Measurements from ENCODE around the gene MUSK. TPM values are rescaled to one million over a fixed set of nuclear protein-coding genes. Genes with fewer than 3 reads are reported as not detected.
"Not testable (repeated sequence)": the region's sequence is repeated elsewhere in the genome, so short reads cannot be mapped to it uniquely, and the experiment has no call there.

Gene MUSK
- total RNA-seq, 1 donor from 2014 or later = not detected

- no peaks in the 10 kb centered on the region for H3K27me3 ChIP-seq (ENCODE audit: control insufficient read depth, insufficient read depth, low read length)
- no peak overlapping the region for H3K4me3 ChIP-seq (ENCODE audit: low read depth, low read length)
- no peak for DNase-seq (ENCODE audit: low read depth)
- H3K36me3 ChIP-seq (ENCODE audit: control insufficient read depth, insufficient read depth, low read length) = no peaks in the 10 kb centered on the region
- TF ChIP-seq CTCF (IDR thresholded peaks at IDR 0.05; ENCODE audit: insufficient read depth, low read length, poor library complexity, severe bottlenecking) = no peak
Measured at GRCh38 chr9:110785166-110785565, 116.6 kb downstream of the MUSK start.

- not testable (repeated sequence) for DNase-seq (ENCODE audit: low read depth); H3K27me3 ChIP-seq (ENCODE audit: control insufficient read depth, insufficient read depth, low read length)
Measured at GRCh38 chr9:110788396-110788795, 119.8 kb downstream of the MUSK start.

GRCh38 chr9:110788871-110789270 is 120.3 kb downstream of the MUSK start:
- Histone ChIP-seq H3K27me3 (ENCODE audit: control insufficient read depth, insufficient read depth, low read length) (no peaks in the 10 kb centered on the region), H3K36me3 (ENCODE audit: control insufficient read depth, insufficient read depth, low read length) (no peaks in the 10 kb centered on the region), H3K4me3 (ENCODE audit: low read depth, low read length) (no peak overlapping the region)
- DNase-seq (ENCODE audit: low read depth) = no peak
- TF ChIP-seq CTCF (IDR thresholded peaks at IDR 0.05; ENCODE audit: insufficient read depth, low read length, poor library complexity, severe bottlenecking) = no peak

More at GRCh38 chr9:110788396-110788795, 119.8 kb downstream of the MUSK start:
- H3K4me3 ChIP-seq (ENCODE audit: low read depth, low read length); H3K36me3 ChIP-seq (ENCODE audit: control insufficient read depth, insufficient read depth, low read length): not testable (repeated sequence)

GRCh38 chr9:110797611-110798010 is 129.0 kb downstream of the MUSK start:
- H3K4me3 ChIP-seq (ENCODE audit: low read depth, low read length) = no peak overlapping the region
- no peak for TF ChIP-seq CTCF (IDR thresholded peaks at IDR 0.05; ENCODE audit: insufficient read depth, low read length, poor library complexity, severe bottlenecking)
- DNase-seq (ENCODE audit: low read depth) = no peak

GRCh38 chr9:110799396-110799795 is 130.8 kb downstream of the MUSK start:
- Histone ChIP-seq H3K4me3 (ENCODE audit: low read depth, low read length) (no peak overlapping the region), H3K36me3 (ENCODE audit: control insufficient read depth, insufficient read depth, low read length) (no peaks in the 10 kb centered on the region), H3K27me3 (ENCODE audit: control insufficient read depth, insufficient read depth, low read length) (no peaks in the 10 kb centered on the region)
- TF ChIP-seq CTCF (IDR thresholded peaks at IDR 0.05; ENCODE audit: insufficient read depth, low read length, poor library complexity, severe bottlenecking) = no peak
- DNase-seq (ENCODE audit: low read depth) = no peak

More at GRCh38 chr9:110797611-110798010, 129.0 kb downstream of the MUSK start:
- Histone ChIP-seq H3K27me3 (ENCODE audit: control insufficient read depth, insufficient read depth, low read length) (no peaks in the 10 kb centered on the region), H3K36me3 (ENCODE audit: control insufficient read depth, insufficient read depth, low read length) (no peaks in the 10 kb centered on the region)

- no peak for DNase-seq (ENCODE audit: low read depth)
- no peak for TF ChIP-seq CTCF (IDR thresholded peaks at IDR 0.05; ENCODE audit: insufficient read depth, low read length, poor library complexity, severe bottlenecking)
- Histone ChIP-seq H3K27me3 (ENCODE audit: control insufficient read depth, insufficient read depth, low read length) (no peaks in the 10 kb centered on the region), H3K36me3 (ENCODE audit: control insufficient read depth, insufficient read depth, low read length) (no peaks in the 10 kb centered on the region), H3K4me3 (ENCODE audit: low read depth, low read length) (no peak overlapping the region)
Measured at GRCh38 chr9:110801426-110801825, 132.8 kb downstream of the MUSK start.

Measured in kidney epithelial cell (primary cell).